ENCODE results near the gene AP5Z1. TPM values are rescaled to one million over a fixed set of nuclear protein-coding genes. Genes with fewer than 3 reads are reported as not detected.

AP5Z1 gene
- total RNA-seq, 1 donor: 35.5 TPM

DNA sequence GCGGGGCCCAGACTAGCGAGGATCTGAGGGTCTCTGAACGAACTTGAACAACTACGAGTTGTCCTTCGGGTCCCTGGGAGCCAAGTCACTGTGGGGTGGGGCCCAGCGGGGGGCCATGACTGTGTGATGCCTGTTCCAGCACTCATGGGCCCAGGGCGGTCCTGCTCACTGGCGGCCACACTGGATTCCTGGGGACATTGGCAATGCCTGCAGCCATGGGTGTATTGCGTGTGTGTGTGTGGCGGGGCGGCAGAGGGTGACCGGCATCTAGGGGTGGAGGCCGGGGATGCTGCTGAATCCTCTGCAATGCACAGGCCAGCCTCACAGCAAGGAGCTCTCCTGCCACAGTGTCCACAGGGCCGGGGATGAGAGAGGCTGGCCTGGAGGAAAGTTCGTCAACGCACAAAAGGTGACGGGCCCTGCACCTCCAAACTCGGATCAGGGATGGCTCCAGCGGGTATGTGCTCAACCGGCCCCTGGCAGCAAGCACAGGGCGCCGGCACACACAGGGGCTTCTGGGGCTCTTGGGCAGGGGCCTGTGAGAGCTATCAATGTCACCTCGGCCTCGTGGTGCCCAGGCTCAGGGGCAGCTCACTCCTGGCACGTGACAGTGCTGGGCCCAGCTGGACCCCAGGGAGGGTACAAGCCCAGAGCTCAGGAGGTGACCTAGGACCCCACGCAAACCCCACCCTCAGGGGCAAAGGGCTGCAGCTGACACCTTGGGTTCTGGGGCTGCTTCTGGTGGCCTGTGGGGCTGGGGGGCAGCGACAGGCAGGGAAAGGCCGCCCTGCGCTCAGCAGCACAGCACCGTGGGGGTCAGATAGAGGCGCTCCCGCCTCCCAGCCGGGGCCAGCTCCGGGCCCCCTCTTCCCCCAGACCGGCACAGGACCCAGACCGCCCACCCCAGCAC, 58.5 kb downstream of the AP5Z1 start:
- no peak overlapping the region for H3K4me3 ChIP-seq (ENCODE audit: low read depth, low read length)
- DNase-seq (ENCODE audit: low read depth): no peak
- TF ChIP-seq, protein P1, sequence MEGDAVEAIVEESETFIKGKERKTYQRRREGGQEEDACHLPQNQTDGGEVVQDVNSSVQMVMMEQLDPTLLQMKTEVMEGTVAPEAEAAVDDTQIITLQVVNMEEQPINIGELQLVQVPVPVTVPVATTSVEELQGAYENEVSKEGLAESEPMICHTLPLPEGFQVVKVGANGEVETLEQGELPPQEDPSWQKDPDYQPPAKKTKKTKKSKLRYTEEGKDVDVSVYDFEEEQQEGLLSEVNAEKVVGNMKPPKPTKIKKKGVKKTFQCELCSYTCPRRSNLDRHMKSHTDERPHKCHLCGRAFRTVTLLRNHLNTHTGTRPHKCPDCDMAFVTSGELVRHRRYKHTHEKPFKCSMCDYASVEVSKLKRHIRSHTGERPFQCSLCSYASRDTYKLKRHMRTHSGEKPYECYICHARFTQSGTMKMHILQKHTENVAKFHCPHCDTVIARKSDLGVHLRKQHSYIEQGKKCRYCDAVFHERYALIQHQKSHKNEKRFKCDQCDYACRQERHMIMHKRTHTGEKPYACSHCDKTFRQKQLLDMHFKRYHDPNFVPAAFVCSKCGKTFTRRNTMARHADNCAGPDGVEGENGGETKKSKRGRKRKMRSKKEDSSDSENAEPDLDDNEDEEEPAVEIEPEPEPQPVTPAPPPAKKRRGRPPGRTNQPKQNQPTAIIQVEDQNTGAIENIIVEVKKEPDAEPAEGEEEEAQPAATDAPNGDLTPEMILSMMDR (IDR thresholded peaks at IDR 0.05; ENCODE audit: insufficient read depth, low read length): no peak

- TF ChIP-seq, protein P1 (IDR thresholded peaks at IDR 0.05; ENCODE audit: insufficient read depth, low read length): no peak
- H3K4me3 ChIP-seq (ENCODE audit: low read depth, low read length): no peak overlapping the region
- DNase-seq (ENCODE audit: low read depth): no peak
Observed at GRCh38 chr7:4834601-4835397, 59.4 kb downstream of the AP5Z1 start.

- no peak overlapping the region for H3K4me3 ChIP-seq (ENCODE audit: low read depth, low read length)
- TF ChIP-seq, protein P1 (IDR thresholded peaks at IDR 0.05; ENCODE audit: insufficient read depth, low read length): no peak
- DNase-seq (ENCODE audit: low read depth): no peak
Observed at GRCh38 chr7:4835398-4836205, 60.2 kb downstream of the AP5Z1 start.

DNA sequence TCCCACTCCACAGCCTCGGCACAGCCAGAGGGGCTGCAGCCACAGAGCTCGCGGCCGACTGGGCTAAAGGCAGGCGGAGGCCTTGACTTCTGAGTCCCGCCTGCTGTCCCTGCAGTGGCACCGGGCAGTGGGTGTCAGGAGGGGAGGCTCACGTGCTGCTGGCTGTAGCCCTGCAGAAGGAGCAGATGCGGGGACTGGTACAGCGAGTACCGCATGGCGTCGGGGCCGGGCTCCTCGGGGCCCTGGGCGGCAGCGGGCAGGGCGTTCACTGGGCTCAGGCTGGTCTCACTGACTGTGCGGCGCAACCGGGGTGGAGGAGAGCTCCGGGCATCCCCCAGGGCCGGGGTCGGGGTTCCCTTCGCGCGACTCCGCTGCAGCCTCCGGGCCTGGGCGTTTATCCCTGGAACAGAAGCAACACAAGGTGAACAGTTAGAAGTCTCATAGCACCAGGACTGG, 60.8 kb downstream of the AP5Z1 start:
- TF ChIP-seq, protein P1 (IDR thresholded peaks at IDR 0.05; ENCODE audit: insufficient read depth, low read length): no peak
- DNase-seq (ENCODE audit: low read depth): no peak
- no peak overlapping the region for H3K4me3 ChIP-seq (ENCODE audit: low read depth, low read length)

DNA sequence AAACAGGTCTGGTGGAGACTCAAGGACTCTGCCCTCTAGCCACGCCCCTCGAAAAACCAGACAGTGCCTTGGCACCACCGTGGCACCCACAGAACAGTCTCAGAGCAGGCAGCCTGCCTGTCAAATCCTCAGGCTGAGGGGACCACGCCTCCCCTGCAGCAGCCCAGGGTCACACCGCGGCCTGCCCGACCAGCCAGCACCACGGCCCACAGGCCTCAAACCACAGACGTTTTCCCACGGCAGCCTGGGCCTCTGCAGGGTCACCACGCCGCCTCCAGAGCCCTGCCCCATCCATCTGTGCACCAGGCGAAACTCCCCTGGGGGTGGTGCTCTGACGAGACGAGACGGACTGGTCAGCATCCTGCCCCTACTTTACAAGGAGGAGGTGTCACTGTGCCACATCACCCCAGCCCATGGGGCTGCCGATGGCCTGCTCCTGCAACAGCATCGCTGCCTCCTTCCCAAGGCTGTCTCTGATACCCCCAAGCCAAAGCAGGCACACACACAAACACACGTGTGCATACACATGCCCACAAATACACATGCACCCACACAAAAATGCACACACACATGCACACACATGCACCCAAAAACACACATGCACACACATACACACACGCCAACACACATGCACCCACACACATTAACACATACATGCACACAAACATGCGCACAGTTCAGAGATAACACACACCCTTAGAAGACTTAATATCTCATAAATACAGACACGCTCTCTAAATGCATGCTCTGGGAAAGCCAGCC, 61.8 kb downstream of the AP5Z1 start:
- DNase-seq (ENCODE audit: low read depth): no peak
- no peak overlapping the region for H3K4me3 ChIP-seq (ENCODE audit: low read depth, low read length)
- TF ChIP-seq, protein P1 (IDR thresholded peaks at IDR 0.05; ENCODE audit: insufficient read depth, low read length): no peak
